ENCODE results near the gene ZSCAN9.

Gene ZSCAN9

DNA sequence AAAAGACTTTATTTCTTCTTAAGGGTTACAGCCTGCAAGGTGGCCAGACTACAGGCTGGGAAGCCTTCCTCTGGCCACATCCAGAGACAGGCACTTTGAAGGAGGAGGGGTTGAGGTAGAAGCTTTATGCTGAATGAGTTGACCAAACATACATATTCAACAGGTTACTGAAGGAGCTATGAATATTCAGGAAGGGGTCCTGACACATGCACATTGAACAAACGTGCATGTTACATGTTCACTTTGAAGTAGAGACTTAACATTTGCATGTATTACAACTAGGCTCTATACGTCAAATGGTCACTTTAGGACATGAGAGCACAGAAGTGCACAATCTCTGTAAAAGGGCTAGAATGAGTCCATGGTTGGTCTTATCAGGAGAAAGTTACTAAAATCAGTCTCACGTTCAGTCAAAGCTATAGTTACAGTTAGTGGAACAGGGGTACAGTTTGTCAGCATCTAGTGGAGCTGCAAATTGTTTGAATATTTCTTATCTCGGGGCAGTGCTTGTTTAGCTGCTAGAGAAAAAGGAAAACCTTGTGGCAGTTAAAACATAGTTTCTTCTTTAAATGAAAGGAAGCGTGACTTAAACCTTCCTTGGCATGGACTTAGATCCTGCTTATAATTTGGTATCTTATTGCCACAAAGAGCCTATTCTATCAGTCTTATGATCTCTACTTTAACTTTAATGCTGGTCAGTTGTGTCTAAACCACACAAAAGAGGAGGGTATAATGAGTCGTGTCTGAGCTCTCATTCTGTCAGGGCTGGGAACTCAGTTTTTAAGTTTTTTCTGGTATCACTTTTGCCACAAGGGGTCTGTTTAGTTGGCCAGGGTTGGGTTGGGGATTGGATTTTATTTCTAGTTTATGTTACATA, 4.6 kb upstream of the ZSCAN9 start:
- H3K4me3 ChIP-seq (ENCODE audit: control insufficient read depth, low read depth, low read length), result no peak overlapping the region
- DNase-seq (ENCODE audit: low read depth), result no peak
- TF ChIP-seq, protein P1, sequence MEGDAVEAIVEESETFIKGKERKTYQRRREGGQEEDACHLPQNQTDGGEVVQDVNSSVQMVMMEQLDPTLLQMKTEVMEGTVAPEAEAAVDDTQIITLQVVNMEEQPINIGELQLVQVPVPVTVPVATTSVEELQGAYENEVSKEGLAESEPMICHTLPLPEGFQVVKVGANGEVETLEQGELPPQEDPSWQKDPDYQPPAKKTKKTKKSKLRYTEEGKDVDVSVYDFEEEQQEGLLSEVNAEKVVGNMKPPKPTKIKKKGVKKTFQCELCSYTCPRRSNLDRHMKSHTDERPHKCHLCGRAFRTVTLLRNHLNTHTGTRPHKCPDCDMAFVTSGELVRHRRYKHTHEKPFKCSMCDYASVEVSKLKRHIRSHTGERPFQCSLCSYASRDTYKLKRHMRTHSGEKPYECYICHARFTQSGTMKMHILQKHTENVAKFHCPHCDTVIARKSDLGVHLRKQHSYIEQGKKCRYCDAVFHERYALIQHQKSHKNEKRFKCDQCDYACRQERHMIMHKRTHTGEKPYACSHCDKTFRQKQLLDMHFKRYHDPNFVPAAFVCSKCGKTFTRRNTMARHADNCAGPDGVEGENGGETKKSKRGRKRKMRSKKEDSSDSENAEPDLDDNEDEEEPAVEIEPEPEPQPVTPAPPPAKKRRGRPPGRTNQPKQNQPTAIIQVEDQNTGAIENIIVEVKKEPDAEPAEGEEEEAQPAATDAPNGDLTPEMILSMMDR (IDR thresholded peaks at IDR 0.05; ENCODE audit: control insufficient read depth, insufficient read depth, low read depth, low read length, missing control alignments), result no peak

DNA sequence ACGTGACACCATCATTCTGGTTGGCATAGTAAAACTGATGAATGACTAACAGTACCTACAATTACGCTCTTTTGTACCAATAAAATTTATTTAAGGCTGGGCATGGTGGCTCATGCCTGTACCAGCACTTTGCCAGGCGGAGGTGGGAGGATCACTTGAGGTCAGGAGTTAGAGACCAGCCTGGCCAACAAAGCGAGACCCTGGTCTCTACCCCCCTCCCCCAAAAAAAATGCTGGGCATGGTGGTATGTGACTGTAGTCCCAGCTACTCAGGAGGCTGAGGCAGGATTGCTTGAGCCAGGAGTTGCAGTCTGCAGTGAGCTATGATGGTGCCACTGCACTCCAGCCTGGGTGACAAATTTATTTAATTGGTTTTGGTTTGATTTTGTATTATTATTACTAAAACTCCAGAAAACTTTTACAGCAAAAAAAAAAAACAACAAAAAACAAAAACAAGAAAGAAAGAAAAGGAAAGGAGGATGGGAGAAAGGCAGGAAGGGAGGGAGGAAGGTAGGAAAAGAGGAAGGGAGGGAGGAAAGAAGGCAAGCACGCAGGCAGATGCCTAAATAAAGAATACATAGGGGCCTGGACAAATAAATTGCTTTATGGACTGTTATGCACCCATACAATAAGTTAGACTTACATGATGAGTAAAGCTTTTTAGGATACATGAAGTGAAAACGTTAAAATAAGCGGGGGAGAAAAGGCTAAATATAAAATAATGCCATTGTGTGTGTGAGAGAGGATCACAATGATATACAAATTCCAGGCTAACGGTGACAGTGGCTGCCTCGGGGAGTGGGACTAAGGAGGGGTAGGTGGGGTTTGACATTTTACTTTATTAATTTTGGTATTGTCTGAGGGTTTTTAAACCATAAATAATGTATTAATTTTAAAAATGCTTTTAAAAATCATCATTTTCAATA, 682 bp upstream of the ZSCAN9 start:
- DNase-seq (ENCODE audit: low read depth), result no peak
- TF ChIP-seq, protein P1 (IDR thresholded peaks at IDR 0.05; ENCODE audit: control insufficient read depth, insufficient read depth, low read depth, low read length, missing control alignments), result no peak
- H3K4me3 ChIP-seq (ENCODE audit: control insufficient read depth, low read depth, low read length), result peak overlapping the region; percentile 90

DNA sequence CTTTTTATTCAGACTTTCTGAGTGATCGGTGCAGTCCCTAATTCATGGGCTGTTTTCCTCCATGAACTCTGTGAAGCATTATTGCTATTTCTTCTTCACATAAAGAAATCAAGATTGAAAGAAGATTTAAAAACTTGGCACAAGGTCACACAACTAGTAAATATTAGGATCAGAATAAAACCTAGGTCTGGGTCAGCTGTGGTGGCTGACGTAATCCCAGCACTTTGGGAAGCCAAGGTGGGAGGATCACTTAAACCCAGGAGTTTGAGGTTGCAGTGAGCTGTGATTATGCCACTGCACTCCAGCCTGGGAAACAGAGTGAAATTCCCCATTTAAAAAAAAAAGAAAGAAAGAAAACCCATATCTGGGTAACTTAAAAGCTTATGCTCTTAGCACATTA, 1.4 kb downstream of the ZSCAN9 start:
- TF ChIP-seq, protein P1 (IDR thresholded peaks at IDR 0.05; ENCODE audit: control insufficient read depth, insufficient read depth, low read depth, low read length, missing control alignments), result no peak
- DNase-seq (ENCODE audit: low read depth), result no peak
- no peak overlapping the region for H3K4me3 ChIP-seq (ENCODE audit: control insufficient read depth, low read depth, low read length)

DNA sequence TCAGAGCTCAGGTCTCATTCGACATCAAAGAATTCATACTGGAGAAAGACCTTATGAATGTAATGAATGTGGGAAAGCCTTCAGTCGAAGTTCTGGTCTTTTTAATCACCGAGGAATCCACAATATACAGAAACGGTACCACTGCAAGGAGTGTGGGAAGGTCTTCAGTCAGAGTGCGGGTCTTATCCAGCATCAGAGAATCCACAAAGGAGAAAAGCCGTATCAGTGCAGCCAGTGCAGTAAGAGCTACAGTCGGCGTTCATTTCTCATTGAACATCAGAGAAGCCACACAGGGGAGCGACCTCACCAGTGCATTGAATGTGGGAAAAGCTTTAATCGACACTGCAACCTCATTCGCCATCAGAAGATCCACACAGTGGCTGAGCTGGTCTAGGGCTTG, 7.7 kb downstream of the ZSCAN9 start:
- no peak for DNase-seq (ENCODE audit: low read depth)
- H3K4me3 ChIP-seq (ENCODE audit: control insufficient read depth, low read depth, low read length), result no peak overlapping the region
- TF ChIP-seq, protein P1 (IDR thresholded peaks at IDR 0.05; ENCODE audit: control insufficient read depth, insufficient read depth, low read depth, low read length, missing control alignments), result no peak

DNA sequence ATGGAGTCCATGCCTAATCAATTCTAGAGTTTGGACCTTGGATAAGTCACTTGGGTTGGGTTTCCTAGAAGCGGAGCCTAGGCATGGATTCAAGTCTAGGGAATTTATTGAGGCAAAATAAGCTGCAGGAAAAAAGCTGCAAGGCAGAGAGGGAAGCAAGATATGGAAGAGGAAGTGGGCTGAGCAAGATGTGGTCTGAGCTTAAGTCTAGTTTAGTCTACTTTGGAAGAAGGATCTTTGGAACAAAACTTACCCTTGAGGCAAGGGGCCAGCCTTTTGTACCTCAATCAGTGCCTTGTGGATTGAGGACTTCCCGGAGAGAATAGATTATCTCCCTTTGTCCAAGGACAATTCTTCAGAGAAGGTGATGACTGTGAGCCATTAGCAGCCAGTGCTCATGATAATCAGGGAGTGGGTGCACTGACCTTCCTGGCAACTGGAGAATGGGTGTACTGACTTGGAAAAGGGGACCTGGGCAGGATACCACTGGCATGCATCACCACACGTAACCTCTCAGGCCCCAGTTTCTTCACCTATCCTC, 10.9 kb downstream of the ZSCAN9 start:
- no peak overlapping the region for H3K4me3 ChIP-seq (ENCODE audit: control insufficient read depth, low read depth, low read length)

DNA sequence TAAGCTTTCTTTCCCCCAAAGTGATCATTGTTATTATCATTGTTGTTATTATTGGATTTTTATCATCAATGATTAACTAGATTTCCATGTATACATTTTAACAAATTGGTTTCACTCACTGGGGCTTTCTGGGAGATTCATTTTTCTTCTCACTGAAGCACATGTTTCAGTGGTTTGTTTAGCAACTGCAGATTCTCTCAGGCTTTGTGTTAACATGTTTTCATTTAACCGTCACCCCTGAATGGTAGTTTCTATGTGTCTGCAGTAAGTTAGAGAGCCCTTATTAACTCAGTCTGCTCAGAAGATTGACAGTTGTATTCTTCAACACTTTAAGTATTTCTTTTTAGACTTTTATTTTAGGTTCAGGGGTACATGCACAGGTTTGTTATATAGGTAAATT, 14.6 kb downstream of the ZSCAN9 start:
- TF ChIP-seq, protein P1 (IDR thresholded peaks at IDR 0.05; ENCODE audit: control insufficient read depth, insufficient read depth, low read depth, low read length, missing control alignments), result no peak
- no peak overlapping the region for H3K4me3 ChIP-seq (ENCODE audit: control insufficient read depth, low read depth, low read length)
- no peak for DNase-seq (ENCODE audit: low read depth)

More for the DNA sequence above, 10.9 kb downstream of the ZSCAN9 start:
- DNase-seq (ENCODE audit: low read depth), result no peak
- TF ChIP-seq, protein P1 (IDR thresholded peaks at IDR 0.05; ENCODE audit: control insufficient read depth, insufficient read depth, low read depth, low read length, missing control alignments), result no peak

Measured in AG09309 (cell line).